ENCODE data around the gene TALDO1.

TALDO1 gene

GRCh38 chr11:772429-773390 is 25.4 kb downstream of the TALDO1 start:
- TF ChIP-seq POLR2AphosphoS5 (IDR thresholded peaks at IDR 0.05; ENCODE audit: low read depth, low read length): no peak
- no peak for TF ChIP-seq TAF1 (IDR thresholded peaks at IDR 0.05; ENCODE audit: borderline replicate concordance, insufficient read depth, low read length)
- no peak for TF ChIP-seq REST (IDR thresholded peaks at IDR 0.05; ENCODE audit: insufficient read depth in 1 of 2, low read depth in 2 of 2, low read length in 2 of 2)
- no peak for TF ChIP-seq FOXP2 (optimal IDR thresholded peaks at IDR 0.05; ENCODE audit: borderline replicate concordance, extremely low read depth, extremely low read length, insufficient read depth)
- TF ChIP-seq SIN3A (IDR thresholded peaks at IDR 0.05; ENCODE audit: borderline replicate concordance, insufficient read depth, low read length): no peak

DNA sequence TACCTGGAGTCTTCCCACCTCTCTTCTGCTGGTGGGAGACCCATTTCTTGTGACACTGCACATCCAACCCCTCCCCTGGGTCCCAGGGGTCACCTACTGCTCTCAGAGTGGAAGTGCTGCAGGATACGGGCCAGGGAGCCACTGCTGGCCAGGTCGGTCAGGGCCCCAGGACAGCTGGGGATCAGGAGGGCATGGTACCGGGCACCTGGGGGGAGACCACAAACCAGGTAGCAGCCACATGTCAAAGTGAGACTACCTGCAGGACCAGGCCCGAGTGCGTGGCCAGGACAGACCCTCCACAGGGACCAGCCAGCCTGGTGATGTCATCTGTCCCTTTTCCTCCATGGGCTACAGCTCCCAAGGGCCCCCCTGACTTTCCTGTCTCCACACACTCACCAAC is 26.2 kb downstream of the TALDO1 start:
- TF ChIP-seq FOXP2 (optimal IDR thresholded peaks at IDR 0.05; ENCODE audit: borderline replicate concordance, extremely low read depth, extremely low read length, insufficient read depth): no peak
- TF ChIP-seq POLR2AphosphoS5 (IDR thresholded peaks at IDR 0.05; ENCODE audit: low read depth, low read length): no peak
- no peak for TF ChIP-seq TAF1 (IDR thresholded peaks at IDR 0.05; ENCODE audit: borderline replicate concordance, insufficient read depth, low read length)
- no peak for TF ChIP-seq SIN3A (IDR thresholded peaks at IDR 0.05; ENCODE audit: borderline replicate concordance, insufficient read depth, low read length)
- TF ChIP-seq REST (IDR thresholded peaks at IDR 0.05; ENCODE audit: insufficient read depth in 1 of 2, low read depth in 2 of 2, low read length in 2 of 2): no peak

- TF ChIP-seq FOXP2 (optimal IDR thresholded peaks at IDR 0.05; ENCODE audit: borderline replicate concordance, extremely low read depth, extremely low read length, insufficient read depth) (no peak), TAF1 (IDR thresholded peaks at IDR 0.05; ENCODE audit: borderline replicate concordance, insufficient read depth, low read length) (no peak), REST (IDR thresholded peaks at IDR 0.05; ENCODE audit: insufficient read depth in 1 of 2, low read depth in 2 of 2, low read length in 2 of 2) (no peak), POLR2AphosphoS5 (IDR thresholded peaks at IDR 0.05; ENCODE audit: low read depth, low read length) (no peak; the same call in 1 of the 2 replicates), SIN3A (IDR thresholded peaks at IDR 0.05; ENCODE audit: borderline replicate concordance, insufficient read depth, low read length) (no peak)
These were observed 26.6 kb downstream of the TALDO1 start for GRCh38 chr11:773830-774229.

- no peak for TF ChIP-seq FOXP2 (optimal IDR thresholded peaks at IDR 0.05; ENCODE audit: borderline replicate concordance, extremely low read depth, extremely low read length, insufficient read depth)
- no peak for TF ChIP-seq SIN3A (IDR thresholded peaks at IDR 0.05; ENCODE audit: borderline replicate concordance, insufficient read depth, low read length)
- TF ChIP-seq POLR2AphosphoS5 (IDR thresholded peaks at IDR 0.05; ENCODE audit: low read depth, low read length): 0 out of 2 replicates have a peak, but pooled peaks have one; percentile 25
These were observed 27.8 kb downstream of the TALDO1 start for GRCh38 chr11:774873-775592.

GRCh38 chr11:776263-776560 is 28.9 kb downstream of the TALDO1 start:
- TF ChIP-seq REST (IDR thresholded peaks at IDR 0.05; ENCODE audit: insufficient read depth in 1 of 2, low read depth in 2 of 2, low read length in 2 of 2) (no peak), POLR2AphosphoS5 (IDR thresholded peaks at IDR 0.05; ENCODE audit: low read depth, low read length) (no peak), TAF1 (IDR thresholded peaks at IDR 0.05; ENCODE audit: borderline replicate concordance, insufficient read depth, low read length) (no peak), SIN3A (IDR thresholded peaks at IDR 0.05; ENCODE audit: borderline replicate concordance, insufficient read depth, low read length) (no peak), FOXP2 (optimal IDR thresholded peaks at IDR 0.05; ENCODE audit: borderline replicate concordance, extremely low read depth, extremely low read length, insufficient read depth) (no peak)

Measured in PFSK-1 (cell line).